DMS114 treated with DMSO at 0.1 percent for 48 hours (cell line): Measurements from ENCODE around the gene SEPHS1.
"Not testable (repeated sequence)": the region's sequence is repeated elsewhere in the genome, so short reads cannot be mapped to it uniquely, and the experiment has no call there.

Source experiments
- DNase-seq: peaks from one replicate; lab custom pipeline; 2025; ENCODE audit not compliant: unreplicated experiment; lab: John Stamatoyannopoulos, UW

The SEPHS1 gene

GRCh38 chr10:13348216-13349017 lies at the start of gene SEPHS1:
SEPHS1 (minus strand) TSS chr10:13348293; CDS start chr10:13344950, 3,343 bp downstream.
- peak; percentile 54 for DNase-seq

GRCh38 chr10:13397052-13397451 lies 49.0 kb upstream of the SEPHS1 start:
- DNase-seq = no peak

- no peak for DNase-seq
These were observed 48.3 kb upstream of the SEPHS1 start for GRCh38 chr10:13396369-13396768.

GRCh38 chr10:13395540-13395939 lies 47.4 kb upstream of the SEPHS1 start:
- no peak for DNase-seq

- no peak for DNase-seq
These were observed 45.5 kb upstream of the SEPHS1 start for GRCh38 chr10:13393640-13394039.

- no peak for DNase-seq
These were observed 44.6 kb upstream of the SEPHS1 start for GRCh38 chr10:13392701-13393100.

- DNase-seq = no peak
These were observed 42.8 kb upstream of the SEPHS1 start for GRCh38 chr10:13390604-13391522.

- DNase-seq = no peak
These were observed 40.6 kb upstream of the SEPHS1 start for GRCh38 chr10:13388478-13389230.

- DNase-seq = no peak
These were observed 37.9 kb upstream of the SEPHS1 start for GRCh38 chr10:13386021-13386420.

- DNase-seq = no peak
These were observed 35.3 kb upstream of the SEPHS1 start for GRCh38 chr10:13383399-13383761.

GRCh38 chr10:13382703-13383398 lies 34.8 kb upstream of the SEPHS1 start:
- no peak for DNase-seq

GRCh38 chr10:13379061-13379460 lies 31.0 kb upstream of the SEPHS1 start:
- not testable (repeated sequence) for DNase-seq

- no peak for DNase-seq
These were observed 28.7 kb upstream of the SEPHS1 start for GRCh38 chr10:13376746-13377145.

- no peak for DNase-seq
These were observed 28.2 kb upstream of the SEPHS1 start for GRCh38 chr10:13376297-13376696.

- no peak for DNase-seq
These were observed 27.7 kb upstream of the SEPHS1 start for GRCh38 chr10:13375791-13376190.

- no peak for DNase-seq
These were observed 25.6 kb upstream of the SEPHS1 start for GRCh38 chr10:13373644-13374043.

GRCh38 chr10:13372524-13372923 lies 24.4 kb upstream of the SEPHS1 start:
- DNase-seq = no peak

GRCh38 chr10:13371897-13372470 lies 23.9 kb upstream of the SEPHS1 start:
- peak; percentile 79 for DNase-seq

- no peak for DNase-seq
These were observed 18.8 kb upstream of the SEPHS1 start for GRCh38 chr10:13366891-13367290.

GRCh38 chr10:13365831-13366230 lies 17.7 kb upstream of the SEPHS1 start:
- no peak for DNase-seq
